ENCODE results near the gene AK6. TPM values are rescaled to one million over a fixed set of nuclear protein-coding genes. Genes with fewer than 3 reads are reported as not detected.

The AK6 gene
- total and polyA plus RNA-seq, 10 of the 15 experiments (the other 5 are each of a cell fraction or from before 2014, with no cell fraction given) = 45.2 to 446 (median 86.6) TPM

GRCh38 chr5:69416180-69416579, 46.9 kb upstream of the AK6 start:
- H3K36me3 ChIP-seq (ENCODE audit: control insufficient read depth in 2 of 2, insufficient read depth in 2 of 2, low read length in 1 of 2) = peaks cover 0 to 7% of the 10 kb centered on the region in 2 experiments; a peak in 2 of 4 replicates
- H3K9me3 ChIP-seq (replicated peaks; ENCODE audit: control insufficient read depth, insufficient read depth, low read length) = no peaks in the 10 kb centered on the region
- CTCF ChIA-PET = no interaction called here
- RAD21 ChIA-PET (ENCODE audit: unreplicated experiment) = no interaction called here
- DNase-seq (ENCODE audit: low read depth, low spot score) (no peak), ATAC-seq (no peak), FAIRE-seq (no peak)
- peak overlapping the region; percentile 75; the same call in 1 of the 2 replicates for H3K4me3 ChIP-seq
- in situ Hi-C loops (cut with MboI) (no loop called here), intact Hi-C loops (cut with micrococcal nuclease; ENCODE audit: unreplicated experiment) (loop anchor here (5.0 kb wide), 1 partner anchor 76 kb away; the partner anchor contains the start of gene OCLN)
- BruUV-seq (replicated peaks) = no TSS peak
- POLR2A ChIA-PET = no interaction called here
- no peak overlapping the region for H3K27ac ChIP-seq (ENCODE audit: control insufficient read depth, insufficient read depth)
- H3K9ac ChIP-seq (ENCODE audit: control insufficient read depth, insufficient read depth, low read length) = no peak overlapping the region
- H3K79me2 ChIP-seq (ENCODE audit: control insufficient read depth, insufficient read depth, low read length) = no peaks in the 10 kb centered on the region
- H3K27me3 ChIP-seq (replicated peaks in 1 of 2; ENCODE audit: control insufficient read depth in 2 of 2, insufficient read depth in 2 of 2, low read length in 1 of 2) = no peaks in the 10 kb centered on the region
- 0 out of 2 replicates have a peak, but pooled peaks cover 2% of the 10 kb centered on the region for H3K4me1 ChIP-seq (ENCODE audit: control insufficient read depth, insufficient read depth, low read length)
- peak overlapping the region; percentile 70; the same call in 1 of the 2 replicates for H3K4me2 ChIP-seq (ENCODE audit: control insufficient read depth, insufficient read depth)
- TF ChIP-seq MXI1 (IDR thresholded peaks at IDR 0.05; ENCODE audit: low read depth, low read length) (no peak), POLR2AphosphoS5 (IDR thresholded peaks at IDR 0.05; ENCODE audit: low read length) (no peak), HCFC1 (IDR thresholded peaks at IDR 0.05; ENCODE audit: low read length) (no peak), TCF7 (IDR thresholded peaks at IDR 0.05; ENCODE audit: borderline replicate concordance) (no peak), ETV6 (conservative IDR thresholded peaks at IDR 0.05 in 1 of 2, IDR thresholded peaks at IDR 0.05 in 1 of 2; ENCODE audit: borderline replicate concordance in 1 of 2, low read depth in 1 of 2) (no peak), ELK1 (IDR thresholded peaks at IDR 0.05; ENCODE audit: low read depth, low read length) (no peak), ZNF24 (IDR thresholded peaks at IDR 0.05) (no peak), PAX5 (IDR thresholded peaks at IDR 0.05; ENCODE audit: borderline replicate concordance, low read depth, low read length) (no peak), BCL11A (IDR thresholded peaks at IDR 0.05; ENCODE audit: low read depth, low read length) (no peak), ZBTB4 (CRISPR knock-in tag; IDR thresholded peaks at IDR 0.05) (no peak)
- TF ChIP-seq, protein P1, sequence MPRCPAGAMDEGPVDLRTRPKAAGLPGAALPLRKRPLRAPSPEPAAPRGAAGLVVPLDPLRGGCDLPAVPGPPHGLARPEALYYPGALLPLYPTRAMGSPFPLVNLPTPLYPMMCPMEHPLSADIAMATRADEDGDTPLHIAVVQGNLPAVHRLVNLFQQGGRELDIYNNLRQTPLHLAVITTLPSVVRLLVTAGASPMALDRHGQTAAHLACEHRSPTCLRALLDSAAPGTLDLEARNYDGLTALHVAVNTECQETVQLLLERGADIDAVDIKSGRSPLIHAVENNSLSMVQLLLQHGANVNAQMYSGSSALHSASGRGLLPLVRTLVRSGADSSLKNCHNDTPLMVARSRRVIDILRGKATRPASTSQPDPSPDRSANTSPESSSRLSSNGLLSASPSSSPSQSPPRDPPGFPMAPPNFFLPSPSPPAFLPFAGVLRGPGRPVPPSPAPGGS (IDR thresholded peaks at IDR 0.05; ENCODE audit: borderline replicate concordance, insufficient read depth, low read depth, low read length, poor library complexity, severe bottlenecking) = no peak
- WGBS (ENCODE audit: insufficient coverage, insufficient replicate concordance, low lambda C conversion rate, missing lambda C conversion rate) = 98% methylated on average over 6 of the region's 6 CpGs
- SMC1A ChIA-PET (ENCODE audit: uncharacterized antibody, unreplicated experiment) = no interaction called here
- H4K20me1 ChIP-seq (ENCODE audit: control insufficient read depth, insufficient read depth) = no peaks in the 10 kb centered on the region
- H2AFZ ChIP-seq (ENCODE audit: control insufficient read depth, low read depth, low read length) = no peak overlapping the region

Measured in GM12878 (cell line).